Tibial nerve (tissue), 4 donors: ENCODE data around the gene RUFY2. TPM values are rescaled to one million over a fixed set of nuclear protein-coding genes. Genes with fewer than 3 reads are reported as not detected.
"Not testable (repeated sequence)": the region's sequence is repeated elsewhere in the genome, so short reads cannot be mapped to it uniquely, and the experiment has no call there.

Experiments
- DNase-seq, 2 donors: peaks; one replicate each; pipeline ENCODE4 v3.0.0-alpha.2; 2019; ENCODE audit warnings: low spot score in 2 of 2
- H3K27ac ChIP-seq, 4 donors: fragments of 200-600 bp; sonication (generic) in 3 of 4; one replicate each; pipeline ENCODE4 v1.5.1; 2017 to 2019; ENCODE audit warnings: mild to moderate bottlenecking in 1 of 4
- H3K27me3 ChIP-seq, 2 donors: fragments of 200-600 bp; sonication (generic) in 1 of 2; one replicate each; pipeline versions ENCODE4 v1.5.1 to v1.6.0; 2017 to 2019
- H3K36me3 ChIP-seq, 3 donors: fragments of 200-600 bp; sonication (generic); one replicate each; pipeline ENCODE4 v1.5.1; 2018 to 2019
- H3K4me1 ChIP-seq, 4 donors: fragments of 200-600 bp; sonication (generic) in 3 of 4; one replicate each; pipeline ENCODE4 v1.5.1; 2017 to 2019
- H3K4me3 ChIP-seq, 4 donors: fragments of 200-600 bp; sonication (generic) in 3 of 4; one replicate each; pipeline ENCODE4 v1.5.1; 2017 to 2019; ENCODE audit warnings: mild to moderate bottlenecking in 1 of 4, moderate library complexity in 1 of 4
- H3K9me3 ChIP-seq, 4 donors: fragments of 200-600 bp; sonication (generic) in 3 of 4; one replicate each; pipeline ENCODE4 v1.5.1; 2017 to 2019
- CTCF ChIP-seq, 5 experiments: fragments of 200-600 bp in 3 of 5; fragments of 450-650 bp in 2 of 5; sonication (generic) in 3 of 5; IDR thresholded peaks; one replicate each; pipeline ENCODE4 v1.5.1; 2016 to 2019; ENCODE audit warnings: antibody characterized with exemption in 5 of 5, mild to moderate bottlenecking in 3 of 5, moderate library complexity in 2 of 5
- EP300 ChIP-seq, 2 donors: sonication (generic); formaldehyde crosslinking; IDR thresholded peaks; one replicate each; pipeline ENCODE4 v1.6.1; 2017; ENCODE audit warnings: antibody characterized with exemption in 2 of 2, mild to moderate bottlenecking in 1 of 2
- POLR2A ChIP-seq, 2 donors: fragments of 450-650 bp; IDR thresholded peaks; one replicate each; pipeline ENCODE4 v1.6.1; 2017; ENCODE audit warnings: antibody characterized with exemption in 2 of 2, mild to moderate bottlenecking in 2 of 2, moderate library complexity in 2 of 2
- WGBS, 2 donors: methylation state at CpG; one replicate each; pipeline ENCODE4 v1.1.5; 2018; 5-methylcytosine and 5-hydroxymethylcytosine counted together
- total RNA-seq, 4 donors: library from RNA; depleted of rRNA; stranded (reverse); fragments of >200 nt; gene quantifications; one replicate each; pipeline ENCODE4 v1.1.0, GENCODE V29; 2016

The RUFY2 gene
- 10 to 100 TPM; 31.4 to 41.2 (median 31.7) TPM for total RNA-seq

- Histone ChIP-seq H3K36me3 (no peaks in the 10 kb centered on the region), H3K4me1 (peaks cover 0 to 29% (median 4%) of the 10 kb centered on the region in 4 donors), H3K9me3 (no peaks in the 10 kb centered on the region), H3K27me3 (no peaks in the 10 kb centered on the region), H3K27ac (peak within 1 kb of the TSS; percentile 94 to 98 (median 96)), H3K4me3 (peak within 1 kb of the TSS; percentile 87 to 100 (median 94))
- TF ChIP-seq EP300 (IDR thresholded peaks at IDR 0.05): peak in 1 of 2 donors; percentile 70
- TF ChIP-seq POLR2A (IDR thresholded peaks at IDR 0.05): peak; percentile 62 to 84
- peak; percentile 60 to 99 (median 98) for TF ChIP-seq CTCF (IDR thresholded peaks at IDR 0.05)
- peak; percentile 54 to 57 for DNase-seq
- 0% methylated on average over 33 of the region's 79 CpGs; no CpG with 5 or more reads in 1 of the 2 donors for WGBS, 2 donors
Observed at GRCh38 chr10:68406815-68407548, at the start of gene RUFY2. Gene RUFY2, minus strand, starts transcription at chr10:68407277. Its CDS starts 88 bp downstream, at chr10:68407189.

GRCh38 chr10:68449698-68450097, 42.6 kb upstream of the RUFY2 start:
- H3K4me3 ChIP-seq, H3K27me3 ChIP-seq, H3K36me3 ChIP-seq, H3K27ac ChIP-seq, H3K4me1 ChIP-seq, H3K9me3 ChIP-seq: not testable (repeated sequence)
- peak in 1 of 2 donors; percentile 13 for DNase-seq
- WGBS, 2 donors: 49 to 56% methylated on average over 7 of the region's 7 CpGs

GRCh38 chr10:68446179-68446578, 39.1 kb upstream of the RUFY2 start:
- DNase-seq: no peak
- Histone ChIP-seq H3K27ac (no peak overlapping the region), H3K9me3 (no peaks in the 10 kb centered on the region), H3K4me1 (no peaks in the 10 kb centered on the region), H3K27me3 (no peaks in the 10 kb centered on the region), H3K4me3 (no peak overlapping the region), H3K36me3 (no peaks in the 10 kb centered on the region)
- 97 to 100% methylated on average over 1 of the region's 1 CpG for WGBS, 2 donors
- TF ChIP-seq POLR2A (IDR thresholded peaks at IDR 0.05) (no peak), EP300 (IDR thresholded peaks at IDR 0.05) (no peak), CTCF (IDR thresholded peaks at IDR 0.05) (no peak)

DNA sequence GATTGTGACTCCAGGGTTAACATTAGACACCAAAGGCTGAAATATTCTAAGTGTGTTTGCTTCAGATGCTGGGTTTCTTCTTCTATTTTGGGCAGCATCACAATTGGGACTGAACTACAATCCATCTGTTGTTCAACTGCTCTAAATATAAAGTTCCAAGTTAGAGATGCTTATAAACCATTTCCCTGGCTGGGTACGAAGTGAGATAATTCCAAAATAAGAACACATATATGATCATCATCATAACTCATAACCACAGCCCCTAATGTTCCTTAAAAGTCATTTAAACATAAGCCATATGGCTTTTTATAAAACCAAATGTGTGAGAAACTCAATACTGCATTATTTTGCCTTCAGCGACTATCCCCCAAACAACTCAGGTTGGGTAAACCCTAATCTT, 35.9 kb upstream of the RUFY2 start:
- H3K4me1 ChIP-seq: no peaks in the 10 kb centered on the region
- peaks cover 0 to 4% (median 0%) of the 10 kb centered on the region in 3 donors for H3K36me3 ChIP-seq
- no peaks in the 10 kb centered on the region for H3K27me3 ChIP-seq
- WGBS, 2 donors: 86 to 88% methylated on average over 2 of the region's 2 CpGs
- H3K27ac ChIP-seq: no peak overlapping the region
- no peak overlapping the region for H3K4me3 ChIP-seq
- no peak for DNase-seq
- H3K9me3 ChIP-seq: no peaks in the 10 kb centered on the region
- no peak for TF ChIP-seq EP300 (IDR thresholded peaks at IDR 0.05)

DNA sequence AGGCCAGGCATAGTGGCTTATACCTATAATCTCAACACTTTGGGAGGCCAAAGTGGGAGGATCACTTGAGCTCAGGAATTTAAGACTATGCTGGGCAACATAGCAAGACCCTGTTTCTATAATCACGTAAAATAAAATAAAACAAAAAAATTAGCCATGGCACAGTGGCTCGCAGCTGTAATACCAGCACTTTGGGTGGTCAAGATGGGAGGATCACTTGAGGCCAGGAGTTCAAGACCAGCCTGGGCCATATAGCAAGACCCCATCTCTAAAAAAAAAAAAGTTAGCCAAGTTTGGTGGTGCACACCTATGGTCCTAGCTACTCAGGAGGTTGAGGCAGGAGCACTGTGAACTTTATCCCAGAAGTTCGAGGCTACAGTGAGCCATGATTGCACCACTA, 33.8 kb upstream of the RUFY2 start:
- Histone ChIP-seq H3K4me3 (no peak overlapping the region), H3K36me3 (peaks cover 0 to 6% (median 0%) of the 10 kb centered on the region in 3 donors), H3K27me3 (no peaks in the 10 kb centered on the region), H3K4me1 (no peaks in the 10 kb centered on the region), H3K9me3 (no peaks in the 10 kb centered on the region), H3K27ac (no peak overlapping the region)
- no peak for TF ChIP-seq EP300 (IDR thresholded peaks at IDR 0.05)
- TF ChIP-seq POLR2A (IDR thresholded peaks at IDR 0.05): no peak
- no peak for TF ChIP-seq CTCF (IDR thresholded peaks at IDR 0.05)
- WGBS, 2 donors: 98 to 99% methylated on average over 3 of the region's 3 CpGs
- no peak for DNase-seq

DNA sequence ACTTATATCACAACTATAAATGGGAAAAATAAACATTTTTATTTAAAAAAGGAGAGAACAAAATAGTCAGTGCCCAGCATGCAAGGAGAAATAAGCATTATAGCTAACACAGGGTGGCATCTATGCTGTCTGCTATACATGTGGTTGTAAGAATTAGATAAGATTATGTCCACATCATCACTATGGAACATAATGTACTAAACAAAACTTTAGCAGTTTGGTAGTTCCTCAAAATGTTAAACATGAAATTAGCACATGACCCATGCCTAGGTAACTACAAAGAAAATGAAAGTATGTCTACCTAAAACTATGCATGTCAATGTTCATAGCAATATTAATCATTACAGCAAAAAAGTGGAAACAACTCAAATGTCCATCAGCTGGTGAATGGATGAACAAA, 28.7 kb upstream of the RUFY2 start:
- TF ChIP-seq POLR2A (IDR thresholded peaks at IDR 0.05) (no peak), CTCF (IDR thresholded peaks at IDR 0.05) (no peak), EP300 (IDR thresholded peaks at IDR 0.05) (no peak)
- Histone ChIP-seq H3K4me1 (no peaks in the 10 kb centered on the region), H3K4me3 (no peak overlapping the region), H3K9me3 (no peaks in the 10 kb centered on the region), H3K27ac (no peak overlapping the region), H3K27me3 (no peaks in the 10 kb centered on the region), H3K36me3 (peaks cover 0 to 13% (median 0%) of the 10 kb centered on the region in 3 donors)
- no peak for DNase-seq
